ENCODE results near the gene RPAIN.

- no peak for TF ChIP-seq CTCF (conservative IDR thresholded peaks at IDR 0.05)
- TF ChIP-seq EZH2 (IDR thresholded peaks at IDR 0.05; ENCODE audit: low read depth) = no peak
Measured at GRCh38 chr17:5418858-5419355, 1.1 kb upstream of the RPAIN start.
